Kasumi-1 (cell line): ENCODE data around the gene EPS15.
A peak's percentile ranks its signal among the peaks of the same experiment; 100 is the strongest.
"Not testable (repeated sequence)": the region's sequence is repeated elsewhere in the genome, so short reads cannot be mapped to it uniquely, and the experiment has no call there.

Experiments
- DNase-seq, 2 experiments: peaks; one replicate each; lab custom pipeline; 2025; lab: John Stamatoyannopoulos, UW

Gene EPS15

DNA sequence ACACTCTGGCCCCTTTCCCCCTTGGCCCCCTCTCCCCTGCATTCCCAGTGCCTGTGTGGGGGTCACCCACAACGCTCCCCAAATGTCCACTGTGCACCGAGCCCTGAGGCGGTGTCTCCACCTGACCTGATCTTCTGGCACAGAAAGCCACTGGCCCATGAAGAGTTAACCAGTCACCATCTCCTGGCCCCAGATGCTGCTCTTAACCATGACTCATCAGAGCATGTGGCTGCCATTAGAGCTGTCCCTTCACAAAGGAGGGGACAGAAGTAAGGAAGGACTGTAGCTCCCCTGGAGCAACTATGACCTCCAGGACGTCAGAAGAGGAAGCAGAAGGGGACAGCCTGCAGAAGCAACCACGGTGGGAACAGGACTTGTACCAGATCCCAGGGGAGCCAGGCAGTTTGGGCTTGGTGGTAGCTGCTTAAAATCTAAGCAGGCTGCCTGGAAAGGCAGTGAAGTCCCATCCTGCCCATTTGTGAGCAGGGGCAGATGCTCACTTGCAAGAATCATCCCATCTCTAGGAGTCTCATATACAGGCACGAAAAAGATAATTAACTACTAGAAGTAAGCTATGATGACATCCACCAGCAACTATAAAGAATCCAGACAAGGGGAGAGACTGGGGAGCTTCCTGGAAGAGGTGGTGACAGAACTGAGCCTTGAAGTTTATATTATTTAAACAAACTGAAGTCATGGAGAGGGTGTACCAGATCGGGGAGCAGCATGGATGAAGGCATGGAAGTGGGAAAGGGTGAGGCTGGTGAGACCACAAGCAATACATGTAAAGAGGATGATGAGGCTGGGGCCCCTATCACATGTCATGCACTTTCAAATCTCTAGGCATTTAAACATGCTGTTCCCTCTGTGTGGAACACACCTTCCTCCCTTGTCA is 187.6 kb downstream of the EPS15 start:
- DNase-seq = peak; percentile 38 to 48

GRCh38 chr1:51330331-51331201 is 188.5 kb downstream of the EPS15 start, which contains the start of gene TTC39A:
TTC39A (minus strand) TSS chr1:51330562; CDS start chr1:51330477, 85 bp downstream.
- no peak for DNase-seq

GRCh38 chr1:51329443-51330325 is 189.4 kb downstream of the EPS15 start:
- no peak for DNase-seq

DNA sequence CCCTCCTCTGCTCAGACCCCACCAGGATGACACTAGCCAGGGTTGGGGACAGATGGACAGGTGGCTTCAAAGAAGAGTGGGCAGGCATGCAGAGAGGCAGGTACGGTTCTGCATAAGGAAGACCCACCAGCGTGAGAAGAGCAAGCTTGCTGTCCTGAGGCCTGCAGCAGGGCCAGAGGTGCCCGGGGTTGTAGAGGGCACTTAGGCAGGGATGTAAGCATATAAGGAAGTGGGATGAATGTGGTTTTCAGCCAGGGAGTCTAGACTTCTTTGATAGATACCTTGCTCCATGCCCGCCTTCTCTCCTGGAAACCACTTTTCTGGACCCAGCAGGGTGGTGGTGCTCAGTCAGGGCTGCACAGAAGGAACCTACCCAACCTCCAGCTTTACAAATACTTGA is 190.1 kb downstream of the EPS15 start:
- no peak for DNase-seq

DNA sequence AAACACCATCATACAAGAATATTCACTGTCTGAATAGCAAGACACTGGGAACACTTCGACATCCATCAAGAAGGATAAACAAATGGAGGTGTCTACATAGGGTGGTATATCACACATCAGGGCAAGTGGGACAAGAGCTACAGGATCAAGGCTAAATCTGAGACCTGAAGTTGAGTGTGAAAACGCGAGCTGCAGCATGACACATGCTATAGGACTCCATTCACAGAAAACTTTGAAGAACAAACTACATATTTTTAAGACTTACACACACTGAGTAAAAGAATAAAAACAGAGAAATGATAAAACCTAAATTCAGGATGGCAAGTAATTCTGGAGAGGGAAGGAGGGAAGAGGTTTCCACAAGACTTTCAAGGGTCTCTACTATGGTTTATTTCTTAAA is 190.8 kb downstream of the EPS15 start:
- no peak for DNase-seq

- no peak for DNase-seq
Measured at GRCh38 chr1:51327386-51327785, 191.7 kb downstream of the EPS15 start.

GRCh38 chr1:51326839-51327238 is 192.2 kb downstream of the EPS15 start:
- no peak for DNase-seq

DNA sequence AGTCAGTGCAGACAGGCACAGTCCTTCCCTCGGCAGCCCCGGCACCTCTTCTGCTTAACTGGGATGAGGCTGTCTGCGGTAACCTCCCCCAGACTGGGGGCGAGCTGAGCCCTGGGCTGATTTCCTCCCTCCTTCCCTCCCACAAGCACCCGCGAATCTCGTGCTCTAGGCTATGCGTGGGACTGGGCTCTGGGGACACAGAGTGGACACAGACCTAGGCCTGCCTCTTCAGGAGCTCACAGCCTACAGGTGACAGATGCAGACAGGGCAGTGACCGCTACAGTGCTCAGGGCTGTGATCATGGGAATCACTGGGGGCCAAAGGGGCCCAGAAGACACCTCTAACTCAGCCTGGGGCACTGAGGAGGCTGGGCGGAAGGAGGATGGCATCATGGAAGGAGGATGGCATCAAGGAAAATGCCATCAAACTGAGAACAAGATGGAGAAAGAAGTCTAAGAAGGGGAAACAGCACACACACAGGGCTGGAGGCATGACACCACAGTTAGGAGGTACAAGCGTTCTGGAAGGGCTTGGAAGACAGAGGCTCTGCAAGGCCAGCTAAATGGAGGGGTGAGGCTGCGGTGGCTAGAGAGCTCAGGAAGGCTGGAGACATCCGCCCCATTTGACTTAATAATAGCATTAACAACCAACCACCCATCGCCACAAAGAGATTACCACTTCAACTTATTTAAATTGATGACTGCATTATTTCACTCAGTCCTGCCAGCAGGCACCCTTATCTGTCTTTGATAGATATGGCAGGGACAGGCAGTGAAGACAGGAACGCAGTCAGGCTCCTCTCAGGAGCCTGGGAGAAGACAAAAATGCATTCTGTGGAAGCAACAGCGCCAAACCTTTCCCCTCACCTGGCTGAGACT is 192.9 kb downstream of the EPS15 start:
- no peak for DNase-seq

DNA sequence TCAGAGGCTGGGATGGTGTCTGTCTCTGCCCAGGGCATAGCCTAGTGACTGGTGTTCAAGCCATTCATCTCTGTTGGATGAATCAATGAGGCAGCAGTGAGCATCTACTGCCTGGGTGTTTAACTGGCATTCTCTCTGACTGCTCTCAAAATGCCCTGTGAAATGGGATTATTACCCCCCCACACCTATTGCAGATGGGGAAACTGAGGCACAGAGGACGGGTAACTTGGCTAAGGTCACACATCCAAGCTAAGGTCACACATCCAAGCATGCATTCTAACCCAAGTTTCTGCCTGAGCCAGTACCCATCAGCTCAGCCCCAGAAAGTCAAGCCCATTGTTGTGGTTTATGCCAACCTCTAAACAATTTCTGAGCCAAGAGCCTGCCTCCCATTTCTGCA is 193.7 kb downstream of the EPS15 start:
- no peak for DNase-seq

GRCh38 chr1:51325011-51325385 is 194.1 kb downstream of the EPS15 start:
- not testable (repeated sequence) for DNase-seq

- no peak for DNase-seq
Measured at GRCh38 chr1:51324251-51325010, 194.6 kb downstream of the EPS15 start.

GRCh38 chr1:51323778-51324177 is 195.3 kb downstream of the EPS15 start:
- DNase-seq = no peak

GRCh38 chr1:51322417-51323101 is 196.5 kb downstream of the EPS15 start:
- DNase-seq = no peak

DNA sequence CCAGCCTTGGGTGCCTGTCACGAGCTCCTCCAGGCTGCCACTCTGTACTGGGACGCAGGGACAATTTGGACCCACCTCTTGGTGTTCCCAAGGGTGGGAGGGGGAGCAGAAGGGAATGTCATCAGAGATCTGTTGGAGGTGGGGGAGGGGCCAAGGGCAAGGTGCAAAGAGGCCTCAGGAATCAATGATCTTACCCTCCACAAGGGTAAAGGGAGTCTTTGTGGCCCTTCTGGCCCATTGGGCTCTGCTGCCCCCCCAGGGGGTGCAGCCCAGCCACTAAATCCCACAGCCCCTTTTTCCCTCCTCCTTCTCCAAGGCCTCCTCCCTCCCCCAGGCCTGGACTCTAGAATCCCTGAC is 197.2 kb downstream of the EPS15 start:
- DNase-seq = no peak

- no peak for DNase-seq
Measured at GRCh38 chr1:51320967-51321923, 197.8 kb downstream of the EPS15 start.

GRCh38 chr1:51317798-51318197 is 201.3 kb downstream of the EPS15 start:
- no peak for DNase-seq

GRCh38 chr1:51316846-51317120 is 202.3 kb downstream of the EPS15 start:
- no peak for DNase-seq

- DNase-seq = no peak
Measured at GRCh38 chr1:51316113-51316845, 202.8 kb downstream of the EPS15 start.
